ENCODE results near the gene KANSL1L. TPM values are rescaled to one million over a fixed set of nuclear protein-coding genes. Genes with fewer than 3 reads are reported as not detected.
"Not testable (repeated sequence)": the region's sequence is repeated elsewhere in the genome, so short reads cannot be mapped to it uniquely, and the experiment has no call there.

The KANSL1L gene
- total RNA-seq, 1 experiment from 2014 or later = 7.4 TPM

DNA sequence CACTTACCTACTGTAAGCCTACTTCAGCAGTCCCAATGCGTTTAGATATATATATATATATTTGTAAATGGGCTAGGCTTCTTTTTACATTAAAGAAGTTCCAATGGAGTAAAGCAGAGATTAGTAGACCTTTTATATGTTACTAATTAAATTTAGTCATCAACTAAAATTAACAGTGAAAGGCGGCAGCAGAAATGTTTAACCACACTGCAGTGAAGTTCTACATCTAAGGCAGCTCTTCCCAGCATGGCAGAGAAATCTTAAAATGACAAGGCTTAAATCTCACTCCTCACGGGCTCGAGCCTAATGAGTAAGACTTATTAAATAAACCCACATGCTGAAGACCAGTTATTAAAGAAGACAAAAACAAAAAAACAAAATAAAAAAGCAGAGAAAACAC, 19.1 kb upstream of the KANSL1L start:
- Mint-ChIP-seq H3K27me3 (ENCODE audit: insufficient read depth, unreplicated experiment) (no peaks in the 10 kb centered on the region), H3K4me3 (ENCODE audit: unreplicated experiment) (no peak overlapping the region), H3K4me1 (ENCODE audit: insufficient read depth, unreplicated experiment) (no peaks in the 10 kb centered on the region), H3K27ac (ENCODE audit: low read depth, unreplicated experiment) (no peak overlapping the region), H3K36me3 (ENCODE audit: insufficient read depth, unreplicated experiment) (no peaks in the 10 kb centered on the region), H3K9me3 (ENCODE audit: unreplicated experiment) (peaks cover 6% of the 10 kb centered on the region)
- no TSS peak for BruUV-seq (replicated peaks)
- DNase-seq (ENCODE audit: unreplicated experiment) = no peak
- ChIA-PET CTCF (interaction anchor here (0.8 to 1.1 kb wide), 2 partner anchors 17 to 232 kb away, joined by 3 to 4 read pairs; no protein-coding TSS in a partner anchor), POLR2A (interaction anchor here (2.7 kb wide), 1 partner anchor 19 kb away, joined by 17 read pairs; the partner anchor contains the start of gene KANSL1L)
- intact Hi-C loops (cut with micrococcal nuclease) = loop anchor here (10.0 kb wide), 1 partner anchor 856 kb away; no protein-coding TSS in a partner anchor
- TF ChIP-seq, protein P1, sequence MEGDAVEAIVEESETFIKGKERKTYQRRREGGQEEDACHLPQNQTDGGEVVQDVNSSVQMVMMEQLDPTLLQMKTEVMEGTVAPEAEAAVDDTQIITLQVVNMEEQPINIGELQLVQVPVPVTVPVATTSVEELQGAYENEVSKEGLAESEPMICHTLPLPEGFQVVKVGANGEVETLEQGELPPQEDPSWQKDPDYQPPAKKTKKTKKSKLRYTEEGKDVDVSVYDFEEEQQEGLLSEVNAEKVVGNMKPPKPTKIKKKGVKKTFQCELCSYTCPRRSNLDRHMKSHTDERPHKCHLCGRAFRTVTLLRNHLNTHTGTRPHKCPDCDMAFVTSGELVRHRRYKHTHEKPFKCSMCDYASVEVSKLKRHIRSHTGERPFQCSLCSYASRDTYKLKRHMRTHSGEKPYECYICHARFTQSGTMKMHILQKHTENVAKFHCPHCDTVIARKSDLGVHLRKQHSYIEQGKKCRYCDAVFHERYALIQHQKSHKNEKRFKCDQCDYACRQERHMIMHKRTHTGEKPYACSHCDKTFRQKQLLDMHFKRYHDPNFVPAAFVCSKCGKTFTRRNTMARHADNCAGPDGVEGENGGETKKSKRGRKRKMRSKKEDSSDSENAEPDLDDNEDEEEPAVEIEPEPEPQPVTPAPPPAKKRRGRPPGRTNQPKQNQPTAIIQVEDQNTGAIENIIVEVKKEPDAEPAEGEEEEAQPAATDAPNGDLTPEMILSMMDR (IDR thresholded peaks at IDR 0.05; ENCODE audit: unreplicated experiment) = no peak

DNA sequence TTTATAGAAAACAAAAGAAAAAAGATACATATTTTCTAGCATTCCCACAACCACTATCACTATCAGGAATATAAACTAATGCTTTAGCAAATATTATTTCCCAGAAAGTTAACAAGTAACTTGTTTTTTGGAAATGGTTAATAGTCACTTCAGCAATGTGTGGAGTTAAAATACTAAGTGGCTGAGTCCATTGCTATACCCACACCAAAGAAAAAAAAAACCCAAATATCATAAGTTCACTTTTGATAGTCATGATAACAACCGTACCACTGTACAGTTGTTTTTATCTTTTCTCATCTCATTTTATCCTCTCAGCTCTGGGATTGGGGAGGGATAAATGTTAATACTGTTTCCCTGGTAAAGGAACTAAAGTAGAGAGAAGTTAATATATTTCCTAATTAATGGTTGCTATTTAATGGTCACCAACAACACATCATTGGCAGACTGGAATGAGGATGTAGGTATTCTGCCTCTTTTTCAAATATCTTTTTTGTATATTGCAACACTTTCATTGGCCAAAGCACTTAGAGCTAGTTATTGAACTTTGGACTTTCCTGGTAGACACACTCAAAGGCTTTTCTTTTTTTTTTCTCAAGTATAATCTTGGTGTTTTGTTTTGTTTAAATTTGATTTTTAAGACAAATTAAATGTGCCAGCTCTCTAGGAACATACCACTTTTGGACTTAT, 18.4 kb upstream of the KANSL1L start:
- H3K27ac Mint-ChIP-seq (ENCODE audit: low read depth, unreplicated experiment) = no peak overlapping the region
- POLR2A ChIA-PET = interaction anchor here (1.3 to 2.7 kb wide), 2 partner anchors 14 to 18 kb away, joined by 4 to 17 read pairs; partner anchors contain the start of gene KANSL1L
- intact Hi-C loops (cut with micrococcal nuclease) = loop anchor here (10.0 kb wide), 1 partner anchor 855 kb away; no protein-coding TSS in a partner anchor
- TF ChIP-seq, protein P1 (IDR thresholded peaks at IDR 0.05; ENCODE audit: unreplicated experiment) = no peak
- H3K36me3 Mint-ChIP-seq (ENCODE audit: insufficient read depth, unreplicated experiment) = no peaks in the 10 kb centered on the region
- CTCF ChIA-PET = interaction anchor here (0.6 to 1.1 kb wide), 6 partner anchors 15 to 1828 kb away, joined by 3 to 4 read pairs (median 3); no protein-coding TSS in a partner anchor
- H3K9me3 Mint-ChIP-seq (ENCODE audit: unreplicated experiment) = peaks cover 14% of the 10 kb centered on the region
- BruUV-seq (replicated peaks) = no TSS peak
- no peaks in the 10 kb centered on the region for H3K4me1 Mint-ChIP-seq (ENCODE audit: insufficient read depth, unreplicated experiment)
- no peak overlapping the region for H3K4me3 Mint-ChIP-seq (ENCODE audit: unreplicated experiment)
- no peaks in the 10 kb centered on the region for H3K27me3 Mint-ChIP-seq (ENCODE audit: insufficient read depth, unreplicated experiment)
- no peak for DNase-seq (ENCODE audit: unreplicated experiment)

DNA sequence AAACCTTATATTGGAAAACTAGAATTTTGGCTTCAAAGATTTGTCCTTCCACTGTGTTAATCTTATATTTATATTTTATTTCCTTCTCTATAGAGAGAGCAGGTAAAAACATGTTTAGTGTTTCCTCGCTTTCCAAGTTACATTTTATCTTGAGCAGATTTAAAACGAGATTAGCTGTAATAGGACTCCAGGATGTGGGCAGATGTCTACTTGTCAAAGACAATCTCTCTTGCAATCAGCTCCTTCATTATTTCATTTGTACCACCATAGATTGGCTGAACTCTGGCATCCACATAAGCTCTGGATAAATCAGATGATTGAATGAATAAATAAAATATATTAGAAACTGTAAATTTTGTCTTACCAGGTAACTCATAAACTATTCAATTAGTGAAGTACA, 17.5 kb upstream of the KANSL1L start:
- H3K27ac Mint-ChIP-seq (ENCODE audit: low read depth, unreplicated experiment) = no peak overlapping the region
- POLR2A ChIA-PET = interaction anchor here (0.6 to 2.7 kb wide), 4 partner anchors 13 to 656 kb away, joined by 3 to 17 read pairs (median 4); partner anchors contain the start of gene KANSL1L
- TF ChIP-seq, protein P1 (IDR thresholded peaks at IDR 0.05; ENCODE audit: unreplicated experiment) = no peak
- CTCF ChIA-PET = interaction anchor here (0.5 to 1.0 kb wide), 4 partner anchors 16 to 366 kb away, joined by 3 to 4 read pairs (median 4); no protein-coding TSS in a partner anchor
- no peaks in the 10 kb centered on the region for H3K27me3 Mint-ChIP-seq (ENCODE audit: insufficient read depth, unreplicated experiment)
- intact Hi-C loops (cut with micrococcal nuclease) = no loop called here
- H3K4me1 Mint-ChIP-seq (ENCODE audit: insufficient read depth, unreplicated experiment) = no peaks in the 10 kb centered on the region
- no TSS peak for BruUV-seq (replicated peaks)
- H3K36me3 Mint-ChIP-seq (ENCODE audit: insufficient read depth, unreplicated experiment) = no peaks in the 10 kb centered on the region
- DNase-seq (ENCODE audit: unreplicated experiment) = no peak
- H3K9me3 Mint-ChIP-seq (ENCODE audit: unreplicated experiment) = peaks cover 22% of the 10 kb centered on the region
- no peak overlapping the region for H3K4me3 Mint-ChIP-seq (ENCODE audit: unreplicated experiment)

DNA sequence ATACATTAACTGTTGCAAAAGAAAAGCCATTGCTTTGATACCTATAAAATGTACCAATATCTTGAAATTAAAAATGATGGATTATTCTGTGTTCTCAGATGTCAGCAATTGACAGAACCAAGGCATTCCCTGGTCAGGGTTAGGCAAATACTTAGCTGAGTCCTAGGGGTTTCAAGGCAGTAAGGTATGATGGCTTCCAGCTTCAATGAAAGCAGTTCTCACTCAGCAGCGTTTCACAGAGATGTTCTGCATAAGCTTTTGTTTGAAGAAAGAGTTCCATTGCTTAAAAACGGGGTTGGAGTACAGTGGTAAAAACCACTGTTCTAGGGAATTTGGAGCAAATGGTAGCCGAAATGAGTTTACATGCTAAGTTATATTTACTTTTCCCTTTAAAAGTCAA, 17.0 kb upstream of the KANSL1L start:
- Mint-ChIP-seq H3K4me1 (ENCODE audit: insufficient read depth, unreplicated experiment) (no peaks in the 10 kb centered on the region), H3K4me3 (ENCODE audit: unreplicated experiment) (no peak overlapping the region), H3K9me3 (ENCODE audit: unreplicated experiment) (peaks cover 28% of the 10 kb centered on the region), H3K27me3 (ENCODE audit: insufficient read depth, unreplicated experiment) (no peaks in the 10 kb centered on the region), H3K36me3 (ENCODE audit: insufficient read depth, unreplicated experiment) (no peaks in the 10 kb centered on the region), H3K27ac (ENCODE audit: low read depth, unreplicated experiment) (no peak overlapping the region)
- intact Hi-C loops (cut with micrococcal nuclease) = no loop called here
- TF ChIP-seq, protein P1 (IDR thresholded peaks at IDR 0.05; ENCODE audit: unreplicated experiment) = no peak
- BruUV-seq (replicated peaks) = no TSS peak
- CTCF ChIA-PET = interaction anchor here (0.5 to 1.4 kb wide), 2 partner anchors 11 to 365 kb away, joined by 4 to 5 read pairs; no protein-coding TSS in a partner anchor
- POLR2A ChIA-PET = interaction anchor here (1.3 to 2.7 kb wide), 3 partner anchors 12 to 159 kb away, joined by 3 to 17 read pairs (median 4); partner anchors contain the start of gene KANSL1L
- DNase-seq (ENCODE audit: unreplicated experiment) = no peak

- H3K27ac Mint-ChIP-seq (ENCODE audit: low read depth, unreplicated experiment); H3K4me3 Mint-ChIP-seq (ENCODE audit: unreplicated experiment); H3K4me1 Mint-ChIP-seq (ENCODE audit: insufficient read depth, unreplicated experiment); intact Hi-C loops (cut with micrococcal nuclease); POLR2A ChIA-PET; BruUV-seq (replicated peaks); DNase-seq (ENCODE audit: unreplicated experiment); H3K36me3 Mint-ChIP-seq (ENCODE audit: insufficient read depth, unreplicated experiment); H3K27me3 Mint-ChIP-seq (ENCODE audit: insufficient read depth, unreplicated experiment): not testable (repeated sequence)
- CTCF ChIA-PET = interaction anchor here (0.6 kb wide), 1 partner anchor 271 kb away, joined by 5 read pairs; no protein-coding TSS in a partner anchor
- H3K9me3 Mint-ChIP-seq (ENCODE audit: unreplicated experiment) = peaks cover 30% of the 10 kb centered on the region
These were observed 12.7 kb upstream of the KANSL1L start for GRCh38 chr2:210183936-210184335.

GRCh38 chr2:210181606-210182088, 10.4 kb upstream of the KANSL1L start:
- peaks cover 30% of the 10 kb centered on the region for H3K9me3 Mint-ChIP-seq (ENCODE audit: unreplicated experiment)
- H3K4me3 Mint-ChIP-seq (ENCODE audit: unreplicated experiment) = not testable (repeated sequence)

More at GRCh38 chr2:210181606-210182088, 10.4 kb upstream of the KANSL1L start:
- BruUV-seq (replicated peaks); DNase-seq (ENCODE audit: unreplicated experiment); H3K27ac Mint-ChIP-seq (ENCODE audit: low read depth, unreplicated experiment); intact Hi-C loops (cut with micrococcal nuclease); H3K4me1 Mint-ChIP-seq (ENCODE audit: insufficient read depth, unreplicated experiment); H3K36me3 Mint-ChIP-seq (ENCODE audit: insufficient read depth, unreplicated experiment); H3K27me3 Mint-ChIP-seq (ENCODE audit: insufficient read depth, unreplicated experiment): not testable (repeated sequence)
- ChIA-PET POLR2A (interaction anchor here (1.6 to 1.9 kb wide), 2 partner anchors 9 to 11 kb away, joined by 3 to 8 read pairs; partner anchors contain the start of gene KANSL1L), CTCF (interaction anchor here (0.7 to 1.6 kb wide), 4 partner anchors 9 to 51 kb away, joined by 3 read pairs; no protein-coding TSS in a partner anchor)
